HEK293 (cell line): ENCODE data around the gene ARL8B.

ENCODE experiments used
- CTCF ChIA-PET: fragments of 350-600 bp; formaldehyde crosslinking; extraction: SDS; loops from one replicate; lab custom pipeline; 2021; ENCODE audit warnings: antibody characterized with exemption; lab: Yijun Ruan, JAX
- POLR2A ChIA-PET: fragments of 300-600 bp; formaldehyde crosslinking; extraction: SDS; loops from one replicate; lab custom pipeline; 2020; ENCODE audit warnings: antibody characterized with exemption, inconsistent platforms; lab: Yijun Ruan, JAX
- H3K27ac ChIP-seq: fragments of 200-500 bp; sonication (Bioruptor generic); 2 replicates; pipeline ENCODE4 v1.5.1; 2014; ENCODE audit warnings: low read depth, low read length, control low read depth, inconsistent platforms; ENCODE audit errors: extremely low read depth
- H3K36me3 ChIP-seq, 2 experiments: fragments of 200-500 bp in 1 of 2; sonication (Bioruptor generic) in 1 of 2; 1 replicate in 1 of 2; 2 replicates in 1 of 2; pipeline ENCODE4 v1.5.1; 2014 to 2017; ENCODE audit warnings: inconsistent platforms in 2 of 2, low read length in 2 of 2; ENCODE audit not compliant: control insufficient read depth in 2 of 2, insufficient read depth in 1 of 2
- H3K4me1 ChIP-seq: fragments of 200-500 bp; sonication (Bioruptor generic); 2 replicates; pipeline ENCODE4 v1.5.1; 2014; ENCODE audit warnings: mild to moderate bottlenecking, low read length, inconsistent platforms; ENCODE audit not compliant: control insufficient read depth, insufficient read depth
- H3K4me3 ChIP-seq: 2 replicates; pipeline ENCODE4 v1.5.1; 2011; ENCODE audit warnings: low read depth, mild to moderate bottlenecking, control low read depth, low read length, moderate library complexity
- H3K9me3 ChIP-seq: fragments of 200-500 bp; sonication (Bioruptor generic); 2 replicates; pipeline ENCODE4 v1.5.1; 2014; ENCODE audit warnings: low read depth, low read length, inconsistent platforms; ENCODE audit not compliant: control insufficient read depth, insufficient read depth
- CTCF ChIP-seq: fragments of 450-650 bp; formaldehyde crosslinking; IDR thresholded peaks from 2 replicates; pipeline ENCODE4 v1.5.1; 2016; ENCODE audit warnings: missing biosample characterization, missing genetic modification characterization
- GLI2 ChIP-seq: fragments of 450-650 bp; formaldehyde crosslinking; IDR thresholded peaks from 2 replicates; pipeline ENCODE4; 2017; ENCODE audit warnings: missing biosample characterization, missing genetic modification characterization, low read depth, borderline replicate concordance
- GLI4 ChIP-seq: fragments of 450-650 bp; formaldehyde crosslinking; IDR thresholded peaks from 2 replicates; pipeline ENCODE4 v1.5.1; 2016; ENCODE audit warnings: missing biosample characterization, missing genetic modification characterization
- PRDM1 ChIP-seq: fragments of 450-650 bp; formaldehyde crosslinking; IDR thresholded peaks from 2 replicates; pipeline ENCODE4; 2016; ENCODE audit warnings: missing biosample characterization, missing genetic modification characterization
- SCRT2 ChIP-seq: fragments of 450-650 bp; formaldehyde crosslinking; IDR thresholded peaks from 2 replicates; pipeline ENCODE4 v1.5.1; 2016; ENCODE audit warnings: missing biosample characterization, missing genetic modification characterization
- SETDB1 ChIP-seq: IDR thresholded peaks from one replicate; pipeline ENCODE4 v1.6.1; 2017; ENCODE audit warnings: mild to moderate bottlenecking, low read length, moderate library complexity, mixed read lengths; ENCODE audit not compliant: insufficient read length
- SP7 ChIP-seq: fragments of 450-650 bp; formaldehyde crosslinking; IDR thresholded peaks from 2 replicates; pipeline ENCODE4 v1.5.1; 2016; ENCODE audit warnings: missing biosample characterization, missing genetic modification characterization
- ZBTB48 ChIP-seq: fragments of 450-650 bp; formaldehyde crosslinking; IDR thresholded peaks from 2 replicates; pipeline ENCODE4 v1.5.1; 2016; ENCODE audit warnings: missing biosample characterization, missing genetic modification characterization
- ZNF10 ChIP-seq: fragments of 450-650 bp; formaldehyde crosslinking; IDR thresholded peaks from 2 replicates; pipeline ENCODE4 v1.5.1; 2017; ENCODE audit warnings: missing biosample characterization, missing genetic modification characterization
- ZNF140 ChIP-seq: fragments of 450-650 bp; formaldehyde crosslinking; IDR thresholded peaks from 2 replicates; pipeline ENCODE4 v1.5.1; 2016; ENCODE audit warnings: missing biosample characterization, missing genetic modification characterization
- ZNF302 ChIP-seq: fragments of 450-650 bp; formaldehyde crosslinking; IDR thresholded peaks from 2 replicates; pipeline ENCODE4 v1.5.1; 2016; ENCODE audit warnings: missing biosample characterization, missing genetic modification characterization, low read depth
- ZNF416 ChIP-seq: fragments of 450-650 bp; formaldehyde crosslinking; IDR thresholded peaks from 2 replicates; pipeline ENCODE4 v1.5.1; 2016; ENCODE audit warnings: missing biosample characterization, missing genetic modification characterization
- ZNF510 ChIP-seq: fragments of 450-650 bp; formaldehyde crosslinking; IDR thresholded peaks from 2 replicates; pipeline ENCODE4 v1.5.1; 2018; ENCODE audit warnings: mild to moderate bottlenecking, missing genetic modification characterization, missing biosample characterization; ENCODE audit not compliant: insufficient replicate concordance
- ZNF664 ChIP-seq: fragments of 450-650 bp; formaldehyde crosslinking; IDR thresholded peaks from 2 replicates; pipeline ENCODE4 v1.5.1; 2016; ENCODE audit warnings: missing biosample characterization, missing genetic modification characterization
- ZNF677 ChIP-seq: fragments of 450-650 bp; IDR thresholded peaks from 2 replicates; pipeline ENCODE4 v1.5.0; 2018; ENCODE audit warnings: missing biosample characterization, mild to moderate bottlenecking, missing genetic modification characterization, moderate library complexity
- ZNF707 ChIP-seq: fragments of 450-650 bp; formaldehyde crosslinking; IDR thresholded peaks from 2 replicates; pipeline ENCODE4 v1.5.1; 2016; ENCODE audit warnings: missing biosample characterization, missing genetic modification characterization
- ZNF76 ChIP-seq: fragments of 450-650 bp; formaldehyde crosslinking; IDR thresholded peaks from 2 replicates; pipeline ENCODE4; 2016; ENCODE audit warnings: low read depth, missing biosample characterization, missing genetic modification characterization, borderline replicate concordance
- ZNF776 ChIP-seq: fragments of 450-650 bp; formaldehyde crosslinking; IDR thresholded peaks from 2 replicates; pipeline ENCODE4 v1.5.0; 2017; ENCODE audit warnings: missing biosample characterization, missing genetic modification characterization, borderline replicate concordance
- ZNF791 ChIP-seq: fragments of 450-650 bp; formaldehyde crosslinking; IDR thresholded peaks from 2 replicates; pipeline ENCODE4 v1.5.1; 2016; ENCODE audit warnings: missing biosample characterization, missing genetic modification characterization
- ZSCAN30 ChIP-seq: fragments of 450-650 bp; IDR thresholded peaks from 2 replicates; pipeline ENCODE4 v1.5.1; 2018; ENCODE audit warnings: missing biosample characterization, mild to moderate bottlenecking, missing genetic modification characterization, moderate library complexity
- TF ChIP-seq, protein P1 (sequence below): fragments of 450-650 bp; formaldehyde crosslinking; IDR thresholded peaks from 2 replicates; pipeline ENCODE4 v1.5.1; 2016; ENCODE audit warnings: missing biosample characterization, missing genetic modification characterization
- TF ChIP-seq, protein P2 (sequence below): fragments of 450-650 bp; formaldehyde crosslinking; IDR thresholded peaks from 2 replicates; pipeline ENCODE4 v1.5.1; 2016; ENCODE audit warnings: missing biosample characterization, missing genetic modification characterization

The ARL8B gene

GRCh38 chr3:5138214-5138981 is 16.3 kb downstream of the ARL8B start (continued):
- TF ChIP-seq ZNF510 (tag by site-specific recombination) (no peak), ZSCAN30 (tag by site-specific recombination) (no peak), ZNF76 (no peak; the same call in 1 of the 2 replicates), ZNF416 (tag by site-specific recombination) (no peak), SETDB1 (no peak), ZNF140 (tag by site-specific recombination) (no peak), SCRT2 (tag by site-specific recombination) (no peak), ZNF664 (no peak), PRDM1 (no peak; the same call in 1 of the 2 replicates), SP7 (tag by site-specific recombination) (peak; percentile 77)
- TF ChIP-seq, protein P1, sequence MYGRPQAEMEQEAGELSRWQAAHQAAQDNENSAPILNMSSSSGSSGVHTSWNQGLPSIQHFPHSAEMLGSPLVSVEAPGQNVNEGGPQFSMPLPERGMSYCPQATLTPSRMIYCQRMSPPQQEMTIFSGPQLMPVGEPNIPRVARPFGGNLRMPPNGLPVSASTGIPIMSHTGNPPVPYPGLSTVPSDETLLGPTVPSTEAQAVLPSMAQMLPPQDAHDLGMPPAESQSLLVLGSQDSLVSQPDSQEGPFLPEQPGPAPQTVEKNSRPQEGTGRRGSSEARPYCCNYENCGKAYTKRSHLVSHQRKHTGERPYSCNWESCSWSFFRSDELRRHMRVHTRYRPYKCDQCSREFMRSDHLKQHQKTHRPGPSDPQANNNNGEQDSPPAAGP (tag by site-specific recombination), result no peak
- TF ChIP-seq, all 188 proteins: peak for 8

GRCh38 chr3:5140230-5140621 is 18.1 kb downstream of the ARL8B start:
- peaks cover 13% of the 10 kb centered on the region for H3K4me1 ChIP-seq
- H3K36me3 ChIP-seq, result peaks cover 0 to 6% of the 10 kb centered on the region in 2 experiments; a peak in 1 of 3 replicates
- ChIA-PET POLR2A (no interaction called here), CTCF (no interaction called here)
- H3K27ac ChIP-seq, result no peak overlapping the region
- H3K9me3 ChIP-seq, result no peaks in the 10 kb centered on the region
- no peak for TF ChIP-seq ZNF10 (tag by site-specific recombination)
- TF ChIP-seq ZNF776 (tag by site-specific recombination), result no peak
- TF ChIP-seq ZNF677 (tag by site-specific recombination), result no peak
- TF ChIP-seq CTCF (tag by site-specific recombination), result no peak
- no peak for TF ChIP-seq ZNF791 (tag by site-specific recombination)
- TF ChIP-seq ZBTB48 (tag by site-specific recombination), result no peak
- TF ChIP-seq GLI2, result no peak
- no peak for TF ChIP-seq GLI4 (tag by site-specific recombination)
- TF ChIP-seq, protein P2, sequence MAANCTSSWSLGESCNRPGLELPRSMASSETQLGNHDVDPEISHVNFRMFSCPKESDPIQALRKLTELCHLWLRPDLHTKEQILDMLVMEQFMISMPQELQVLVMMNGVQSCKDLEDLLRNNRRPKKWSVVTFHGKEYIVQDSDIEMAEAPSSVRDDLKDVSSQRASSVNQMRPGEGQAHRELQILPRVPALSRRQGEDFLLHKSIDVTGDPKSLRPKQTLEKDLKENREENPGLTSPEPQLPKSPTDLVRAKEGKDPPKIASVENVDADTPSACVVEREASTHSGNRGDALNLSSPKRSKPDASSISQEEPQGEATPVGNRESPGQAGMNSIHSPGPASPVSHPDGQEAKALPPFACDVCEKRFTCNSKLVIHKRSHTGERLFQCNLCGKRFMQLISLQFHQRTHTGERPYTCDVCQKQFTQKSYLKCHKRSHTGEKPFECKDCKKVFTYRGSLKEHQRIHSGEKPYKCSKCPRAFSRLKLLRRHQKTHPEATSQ (tag by site-specific recombination), result no peak
- TF ChIP-seq ZNF707 (tag by site-specific recombination), result no peak
- no peak for TF ChIP-seq ZNF302 (tag by site-specific recombination)
- no peak overlapping the region for H3K4me3 ChIP-seq
